CD4-positive, alpha-beta T cell treated with Interleukin-21 for 1 hour (primary cell): Measurements from ENCODE around the gene IL18BP.

Experiments
- DNase-seq: peaks from one replicate; pipeline ENCODE4 v3.0.0-alpha.2; 2020

The IL18BP gene

GRCh38 chr11:71998649-71999310 lies at the start of gene IL18BP:
Gene IL18BP, plus strand, starts transcription at chr11:71998909. Its CDS starts 1,076 bp downstream, at chr11:71999985.
- peak; percentile 58 for DNase-seq

- no peak for DNase-seq
Measured at GRCh38 chr11:71949034-71949433, 49.7 kb upstream of the IL18BP start.

- no peak for DNase-seq
Measured at GRCh38 chr11:71951741-71952310, 46.9 kb upstream of the IL18BP start.

GRCh38 chr11:71955898-71956456 lies 42.7 kb upstream of the IL18BP start:
- DNase-seq: no peak

GRCh38 chr11:71962428-71963038 lies 36.2 kb upstream of the IL18BP start:
- no peak for DNase-seq

GRCh38 chr11:71963468-71963867 lies 35.2 kb upstream of the IL18BP start:
- no peak for DNase-seq

- no peak for DNase-seq
Measured at GRCh38 chr11:71964641-71965040, 34.1 kb upstream of the IL18BP start.

GRCh38 chr11:71971680-71972079 lies 27.0 kb upstream of the IL18BP start:
- no peak for DNase-seq

- no peak for DNase-seq
Measured at GRCh38 chr11:71976551-71976950, 22.2 kb upstream of the IL18BP start.

GRCh38 chr11:71977090-71977489 lies 21.6 kb upstream of the IL18BP start:
- DNase-seq: no peak

GRCh38 chr11:71977743-71978418 lies 20.8 kb upstream of the IL18BP start:
- peak; percentile 66 for DNase-seq

- no peak for DNase-seq
Measured at GRCh38 chr11:71979094-71979493, 19.6 kb upstream of the IL18BP start.

- no peak for DNase-seq
Measured at GRCh38 chr11:71979602-71980001, 19.1 kb upstream of the IL18BP start.

GRCh38 chr11:71986131-71986530 lies 12.6 kb upstream of the IL18BP start:
- DNase-seq: no peak

GRCh38 chr11:71987521-71987920 lies 11.2 kb upstream of the IL18BP start:
- no peak for DNase-seq

GRCh38 chr11:71988050-71988449 lies 10.7 kb upstream of the IL18BP start:
- DNase-seq: no peak

GRCh38 chr11:71990701-71991100 lies 8.0 kb upstream of the IL18BP start:
- no peak for DNase-seq

GRCh38 chr11:71991494-71991893 lies 7.2 kb upstream of the IL18BP start:
- DNase-seq: peak; percentile 16

- no peak for DNase-seq
Measured at GRCh38 chr11:71992136-71992730, 6.5 kb upstream of the IL18BP start.

GRCh38 chr11:71994786-71995185 lies 3.9 kb upstream of the IL18BP start:
- no peak for DNase-seq

GRCh38 chr11:71995726-71996291 lies 2.9 kb upstream of the IL18BP start:
- no peak for DNase-seq

GRCh38 chr11:71996517-71996916 lies 2.2 kb upstream of the IL18BP start:
- DNase-seq: no peak

GRCh38 chr11:71996946-71997345 lies 1.8 kb upstream of the IL18BP start:
- peak; percentile 23 for DNase-seq
